AG10803 (cell line): ENCODE data around the gene WNT2.
A peak's percentile ranks its signal among the peaks of the same experiment; 100 is the strongest.

ENCODE experiments used
- DNase-seq: peaks from one replicate; pipeline ENCODE4 v3.0.0; 2010; ENCODE audit warnings: low read depth
- H3K4me3 ChIP-seq: 2 replicates; pipeline ENCODE4 v1.5.1; 2011; ENCODE audit warnings: mild to moderate bottlenecking, low read length, control low read depth
- CTCF ChIP-seq: conservative IDR thresholded peaks from 2 replicates; pipeline ENCODE4 v1.5.1; 2011; ENCODE audit warnings: mild to moderate bottlenecking, low read length, control low read depth, inconsistent platforms

WNT2 gene

GRCh38 chr7:117322741-117323304 lies at the start of gene WNT2:
Gene WNT2 (minus strand): TSS chr7:117323058. CDS start chr7:117322989, 69 bp downstream.
- no peak for DNase-seq
- H3K4me3 ChIP-seq: peak within 1 kb of the TSS; percentile 58

GRCh38 chr7:117372073-117372472 lies 49.2 kb upstream of the WNT2 start:
- DNase-seq: no peak
- TF ChIP-seq CTCF: no peak
- no peak overlapping the region for H3K4me3 ChIP-seq

More at GRCh38 chr7:117322741-117323304, at the start of gene WNT2:
- TF ChIP-seq CTCF: no peak

GRCh38 chr7:117364339-117365080 lies 41.7 kb upstream of the WNT2 start:
- TF ChIP-seq CTCF: no peak
- no peak for DNase-seq
- no peak overlapping the region for H3K4me3 ChIP-seq

- no peak for TF ChIP-seq CTCF
- H3K4me3 ChIP-seq: no peak overlapping the region
- DNase-seq: no peak
Observed at GRCh38 chr7:117362294-117362888, 39.5 kb upstream of the WNT2 start.

GRCh38 chr7:117350027-117350426 lies 27.2 kb upstream of the WNT2 start:
- H3K4me3 ChIP-seq: no peak overlapping the region
- TF ChIP-seq CTCF: no peak
- DNase-seq: no peak

- DNase-seq: no peak
- H3K4me3 ChIP-seq: no peak overlapping the region
- no peak for TF ChIP-seq CTCF
Observed at GRCh38 chr7:117349570-117349969, 26.7 kb upstream of the WNT2 start.
